GM12892 (cell line): Measurements from ENCODE around the gene VEPH1.

Experiments
- DNase-seq: peaks from one replicate; pipeline ENCODE4 v3.0.0; 2011; ENCODE audit not compliant: insufficient read length
- FAIRE-seq: peaks from 2 replicates; lab custom pipeline; 2011; peaks lifted over from hg19 to GRCh38; lab: Jason Lieb, UNC
- POLR2A ChIP-seq: IDR thresholded peaks from 2 replicates; pipeline ENCODE4 v1.6.1; 2011; ENCODE audit warnings: low read depth, low read length, control low read depth
- POLR2AphosphoS5 ChIP-seq: IDR thresholded peaks from 2 replicates; pipeline ENCODE4 v1.6.1; 2011; ENCODE audit warnings: low read depth, low read length, control low read depth
- TAF1 ChIP-seq: IDR thresholded peaks from 2 replicates; pipeline ENCODE4 v1.6.1; 2011; ENCODE audit warnings: low read depth, mild to moderate bottlenecking, control low read depth, low read length, borderline replicate concordance

The VEPH1 gene

GRCh38 chr3:157323360-157323759 lies 179.9 kb downstream of the VEPH1 start:
- DNase-seq (no peak), FAIRE-seq (no peak)
- TF ChIP-seq TAF1 (no peak), POLR2A (no peak), POLR2AphosphoS5 (no peak)

GRCh38 chr3:157319672-157320071 lies 183.5 kb downstream of the VEPH1 start:
- no peak for TF ChIP-seq POLR2AphosphoS5
- TF ChIP-seq TAF1: no peak
- no peak for TF ChIP-seq POLR2A
- FAIRE-seq (no peak), DNase-seq (no peak)

- TF ChIP-seq POLR2AphosphoS5: no peak
- TF ChIP-seq POLR2A: no peak
- no peak for TF ChIP-seq TAF1
- DNase-seq (no peak), FAIRE-seq (no peak)
These were observed 184.5 kb downstream of the VEPH1 start for GRCh38 chr3:157318639-157319288.

- no peak for FAIRE-seq
- TF ChIP-seq TAF1: no peak
- no peak for TF ChIP-seq POLR2A
- TF ChIP-seq POLR2AphosphoS5: no peak
- DNase-seq: no peak
These were observed 185.3 kb downstream of the VEPH1 start for GRCh38 chr3:157317895-157318294.

- FAIRE-seq (no peak), DNase-seq (no peak)
- TF ChIP-seq POLR2AphosphoS5 (no peak), TAF1 (no peak), POLR2A (no peak)
These were observed 190.0 kb downstream of the VEPH1 start for GRCh38 chr3:157313186-157313585.

GRCh38 chr3:157312376-157312745 lies 190.9 kb downstream of the VEPH1 start:
- no peak for FAIRE-seq

GRCh38 chr3:157311633-157312375 lies 191.4 kb downstream of the VEPH1 start:
- DNase-seq (no peak), FAIRE-seq (no peak)
- TF ChIP-seq TAF1: no peak
- no peak for TF ChIP-seq POLR2A

More at GRCh38 chr3:157312376-157312745, 190.9 kb downstream of the VEPH1 start:
- no peak for DNase-seq
- TF ChIP-seq POLR2AphosphoS5: no peak
- no peak for TF ChIP-seq TAF1
- TF ChIP-seq POLR2A: no peak

GRCh38 chr3:157310329-157311052 lies 192.7 kb downstream of the VEPH1 start:
- no peak for TF ChIP-seq POLR2A
- no peak for TF ChIP-seq POLR2AphosphoS5
- TF ChIP-seq TAF1: no peak
- DNase-seq: no peak
- no peak for FAIRE-seq

GRCh38 chr3:157306502-157306901 lies 196.7 kb downstream of the VEPH1 start:
- no peak for FAIRE-seq
- TF ChIP-seq TAF1 (no peak), POLR2AphosphoS5 (no peak), POLR2A (no peak)
- DNase-seq: no peak

GRCh38 chr3:157305392-157305791 lies 197.8 kb downstream of the VEPH1 start:
- no peak for DNase-seq
- TF ChIP-seq POLR2AphosphoS5 (no peak), TAF1 (no peak), POLR2A (no peak)
- FAIRE-seq: no peak

- TF ChIP-seq TAF1 (no peak), POLR2A (no peak), POLR2AphosphoS5 (no peak)
- FAIRE-seq (no peak), DNase-seq (no peak)
These were observed 201.5 kb downstream of the VEPH1 start for GRCh38 chr3:157301755-157302154.
